OCI-LY7 (cell line): ENCODE measurements around the gene OPCML. TPM values are rescaled to one million over a fixed set of nuclear protein-coding genes. Genes with fewer than 3 reads are reported as not detected.

Source experiments
- BruUV-seq: library from RNA; stranded (reverse); fragments of 400-500 nt; replicated peaks from 2 replicates; lab custom pipeline; 2021; lab: Mats Ljungman, UMichigan
- CTCF ChIA-PET: fragments of 300-600 bp; sonication (Branson Sonifier 250); formaldehyde crosslinking; loops from one replicate; lab custom pipeline; 2022; ENCODE audit warnings: antibody characterized with exemption; ENCODE audit not compliant: unreplicated experiment; lab: Charles Lee
- POLR2A ChIA-PET: fragments of 300-600 bp; sonication (Branson Sonifier 250); formaldehyde crosslinking; loops from one replicate; lab custom pipeline; 2022; ENCODE audit warnings: antibody characterized with exemption; lab: Charles Lee
- DNase-seq: peaks from one replicate; pipeline ENCODE4 v3.0.0-alpha.2; 2015; ENCODE audit warnings: low spot score
- H2AFZ ChIP-seq: fragments of 200-600 bp; sonication (generic), shearing (Covaris generic); 2 replicates; pipeline ENCODE4 v1.6.1; 2014; ENCODE audit warnings: mild to moderate bottlenecking, antibody characterized with exemption, low read length, moderate library complexity
- H3K27ac ChIP-seq: fragments of 200-600 bp; sonication (generic); 2 replicates; pipeline ENCODE4 v1.5.1; 2014; ENCODE audit warnings: mixed run types, low read depth, mild to moderate bottlenecking, moderate library complexity, low read length, inconsistent platforms; ENCODE audit not compliant: poor library complexity, severe bottlenecking
- H3K36me3 ChIP-seq: fragments of 200-600 bp; sonication (generic); 2 replicates; pipeline ENCODE4 v1.6.1; 2014; ENCODE audit warnings: mild to moderate bottlenecking, antibody characterized with exemption, low read length, moderate library complexity, mixed read lengths; ENCODE audit not compliant: insufficient read depth
- H3K4me1 ChIP-seq: fragments of 200-600 bp; sonication (generic); 2 replicates; pipeline ENCODE4 v1.5.1; 2014; ENCODE audit warnings: mild to moderate bottlenecking, low read length; ENCODE audit not compliant: insufficient read depth, poor library complexity, severe bottlenecking
- H3K4me2 ChIP-seq: fragments of 200-600 bp; sonication (generic); 2 replicates; pipeline ENCODE4 v1.6.1; 2014; ENCODE audit warnings: mild to moderate bottlenecking, low read length
- H3K4me3 ChIP-seq: fragments of 200-600 bp; sonication (generic); 2 replicates; pipeline ENCODE4 v1.5.1; 2014; ENCODE audit warnings: mild to moderate bottlenecking, low read depth, low read length; ENCODE audit not compliant: poor library complexity, severe bottlenecking
- H3K79me2 ChIP-seq: fragments of 200-600 bp; sonication (generic); 2 replicates; pipeline ENCODE4 v1.6.1; 2016; ENCODE audit warnings: low read depth, mild to moderate bottlenecking, low read length, moderate library complexity, mixed read lengths; ENCODE audit not compliant: insufficient read depth
- H3K9me2 ChIP-seq: fragments of 200-600 bp; sonication (generic); 2 replicates; pipeline ENCODE4 v1.6.1; 2016; ENCODE audit warnings: mild to moderate bottlenecking, low read length, mixed read lengths; ENCODE audit not compliant: insufficient read depth
- H3K9me3 ChIP-seq: fragments of 200-600 bp; sonication (generic); 2 replicates; pipeline ENCODE4 v1.6.1; 2014; ENCODE audit warnings: mild to moderate bottlenecking, mixed run types, low read length, mixed read lengths
- H4K20me1 ChIP-seq: fragments of 200-600 bp; sonication (generic); 2 replicates; pipeline ENCODE4 v1.6.1; 2014; ENCODE audit warnings: mild to moderate bottlenecking, antibody characterized with exemption, low read length, moderate library complexity, mixed read lengths; ENCODE audit not compliant: insufficient read depth
- EZH2phosphoT487 ChIP-seq: fragments of 200-600 bp; sonication (generic); IDR thresholded peaks from 2 replicates; pipeline ENCODE4 v1.6.1; 2018; ENCODE audit warnings: low read depth, borderline replicate concordance, mild to moderate bottlenecking, mixed run types, antibody characterized with exemption, low read length, moderate library complexity, mixed read lengths
- intact Hi-C: fragments of 100-400 bp; cut with micrococcal nuclease; formaldehyde crosslinking; loops from one replicate; pipeline ENCODE4 v1.10.0; 2022; ENCODE audit not compliant: unreplicated experiment
- total RNA-seq, 2 experiments: library from RNA; depleted of rRNA in 1 of 2; stranded (reverse); fragments of >200 nt in 1 of 2; shearing (Covaris generic) in 1 of 2; gene quantifications; 2 replicates each; pipeline ENCODE4 v1.2.3, GENCODE V29; 2014 to 2022
- TF ChIP-seq, protein P1 (sequence below): fragments of 200-600 bp; sonication (generic); conservative IDR thresholded peaks from 2 replicates; pipeline ENCODE4 v1.5.1; 2014; ENCODE audit warnings: mild to moderate bottlenecking, antibody characterized with exemption, low read length, moderate library complexity, mixed read lengths

OPCML gene
- total RNA-seq, 2 experiments from 2014 or later, result not detected

- intact Hi-C loops, result no loop called here
- Histone ChIP-seq H3K4me3 (no peak overlapping the region), H3K9me2 (no peaks in the 10 kb centered on the region), H3K79me2 (no peaks in the 10 kb centered on the region), H3K36me3 (no peaks in the 10 kb centered on the region), H3K9me3 (no peaks in the 10 kb centered on the region), H3K4me2 (no peak overlapping the region), H3K4me1 (no peaks in the 10 kb centered on the region), H3K27ac (no peak overlapping the region), H4K20me1 (no peaks in the 10 kb centered on the region), H2AFZ (no peak overlapping the region)
- ChIA-PET POLR2A (no interaction called here), CTCF (no interaction called here)
- no TSS peak for BruUV-seq
- no peak for TF ChIP-seq EZH2phosphoT487
- TF ChIP-seq, protein P1, sequence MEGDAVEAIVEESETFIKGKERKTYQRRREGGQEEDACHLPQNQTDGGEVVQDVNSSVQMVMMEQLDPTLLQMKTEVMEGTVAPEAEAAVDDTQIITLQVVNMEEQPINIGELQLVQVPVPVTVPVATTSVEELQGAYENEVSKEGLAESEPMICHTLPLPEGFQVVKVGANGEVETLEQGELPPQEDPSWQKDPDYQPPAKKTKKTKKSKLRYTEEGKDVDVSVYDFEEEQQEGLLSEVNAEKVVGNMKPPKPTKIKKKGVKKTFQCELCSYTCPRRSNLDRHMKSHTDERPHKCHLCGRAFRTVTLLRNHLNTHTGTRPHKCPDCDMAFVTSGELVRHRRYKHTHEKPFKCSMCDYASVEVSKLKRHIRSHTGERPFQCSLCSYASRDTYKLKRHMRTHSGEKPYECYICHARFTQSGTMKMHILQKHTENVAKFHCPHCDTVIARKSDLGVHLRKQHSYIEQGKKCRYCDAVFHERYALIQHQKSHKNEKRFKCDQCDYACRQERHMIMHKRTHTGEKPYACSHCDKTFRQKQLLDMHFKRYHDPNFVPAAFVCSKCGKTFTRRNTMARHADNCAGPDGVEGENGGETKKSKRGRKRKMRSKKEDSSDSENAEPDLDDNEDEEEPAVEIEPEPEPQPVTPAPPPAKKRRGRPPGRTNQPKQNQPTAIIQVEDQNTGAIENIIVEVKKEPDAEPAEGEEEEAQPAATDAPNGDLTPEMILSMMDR, result no peak
- no peak for DNase-seq
Measured at GRCh38 chr11:133197425-133197824, 334.9 kb downstream of the OPCML start.

GRCh38 chr11:133191931-133192330, 340.4 kb downstream of the OPCML start:
- Histone ChIP-seq H3K9me2 (no peaks in the 10 kb centered on the region), H3K27ac (no peak overlapping the region), H3K36me3 (no peaks in the 10 kb centered on the region), H3K4me1 (no peaks in the 10 kb centered on the region), H4K20me1 (no peaks in the 10 kb centered on the region), H3K4me3 (no peak overlapping the region), H3K9me3 (no peaks in the 10 kb centered on the region), H2AFZ (no peak overlapping the region), H3K79me2 (no peaks in the 10 kb centered on the region), H3K4me2 (no peak overlapping the region)
- TF ChIP-seq, protein P1, result no peak
- no peak for TF ChIP-seq EZH2phosphoT487
- no TSS peak for BruUV-seq
- ChIA-PET CTCF (no interaction called here), POLR2A (no interaction called here)
- intact Hi-C loops, result no loop called here
- no peak for DNase-seq

GRCh38 chr11:133181667-133182066, 350.6 kb downstream of the OPCML start:
- TF ChIP-seq, protein P1, result no peak
- no peak for TF ChIP-seq EZH2phosphoT487
- no peak overlapping the region for H2AFZ ChIP-seq
- no peaks in the 10 kb centered on the region for H3K9me2 ChIP-seq
- H3K9me3 ChIP-seq, result no peaks in the 10 kb centered on the region
- no peaks in the 10 kb centered on the region for H3K79me2 ChIP-seq
- ChIA-PET CTCF (no interaction called here), POLR2A (no interaction called here)
- no peak overlapping the region for H3K4me3 ChIP-seq
- no peak overlapping the region for H3K27ac ChIP-seq
- H3K4me1 ChIP-seq, result no peaks in the 10 kb centered on the region
- no peak for DNase-seq
- no peaks in the 10 kb centered on the region for H3K36me3 ChIP-seq
- BruUV-seq, result no TSS peak
- intact Hi-C loops, result no loop called here
- no peak overlapping the region for H3K4me2 ChIP-seq
- no peaks in the 10 kb centered on the region for H4K20me1 ChIP-seq
